Inflammatory macrophage treated with lipopolysaccharide for 1 hour (primary cell): ENCODE data around the gene AGPAT3.
"Not testable (repeated sequence)": the region's sequence is repeated elsewhere in the genome, so short reads cannot be mapped to it uniquely, and the experiment has no call there.

ENCODE experiments used
- DNase-seq, 2 donors: peaks; one replicate each; pipeline ENCODE4 v3.0.0-alpha.2; 2020 to 2022

The AGPAT3 gene

GRCh38 chr21:43835050-43835449, 30.0 kb upstream of the AGPAT3 start:
- DNase-seq, result no peak

- DNase-seq, result no peak
Measured at GRCh38 chr21:43835861-43836260, 29.2 kb upstream of the AGPAT3 start.

GRCh38 chr21:43836616-43837015, 28.4 kb upstream of the AGPAT3 start:
- no peak for DNase-seq

- no peak for DNase-seq
Measured at GRCh38 chr21:43840259-43840658, 24.8 kb upstream of the AGPAT3 start.

- DNase-seq, result peak; percentile 82 to 83
Measured at GRCh38 chr21:43842742-43843141, 22.3 kb upstream of the AGPAT3 start.

GRCh38 chr21:43844906-43845305, 20.1 kb upstream of the AGPAT3 start:
- not testable (repeated sequence) for DNase-seq

- DNase-seq, result no peak
Measured at GRCh38 chr21:43845386-43845785, 19.6 kb upstream of the AGPAT3 start.

- DNase-seq, result no peak
Measured at GRCh38 chr21:43846430-43846829, 18.6 kb upstream of the AGPAT3 start.

GRCh38 chr21:43847301-43847700, 17.7 kb upstream of the AGPAT3 start:
- DNase-seq, result no peak

- DNase-seq, result no peak
Measured at GRCh38 chr21:43848771-43849170, 16.3 kb upstream of the AGPAT3 start.

GRCh38 chr21:43849532-43850299, 15.3 kb upstream of the AGPAT3 start:
- no peak for DNase-seq

GRCh38 chr21:43850728-43851295, 14.2 kb upstream of the AGPAT3 start:
- DNase-seq, result peak; percentile 49 to 63

GRCh38 chr21:43851593-43851992, 13.4 kb upstream of the AGPAT3 start:
- no peak for DNase-seq

- no peak for DNase-seq
Measured at GRCh38 chr21:43853851-43854772, 10.9 kb upstream of the AGPAT3 start.

- DNase-seq, result peak; percentile 83 to 89
Measured at GRCh38 chr21:43854773-43855633, 10.0 kb upstream of the AGPAT3 start.

- DNase-seq, result no peak
Measured at GRCh38 chr21:43855955-43856354, 9.1 kb upstream of the AGPAT3 start.

GRCh38 chr21:43858806-43859648, 6.0 kb upstream of the AGPAT3 start:
- no peak for DNase-seq

- no peak for DNase-seq
Measured at GRCh38 chr21:43859747-43860214, 5.2 kb upstream of the AGPAT3 start.

GRCh38 chr21:43861706-43862105, 3.3 kb upstream of the AGPAT3 start:
- DNase-seq, result no peak

GRCh38 chr21:43864313-43864961, 586 bp upstream of the AGPAT3 start:
- peak; percentile 31 to 51 for DNase-seq
